Tibial nerve (tissue), 4 donors: ENCODE measurements around the gene F9. TPM values are rescaled to one million over a fixed set of nuclear protein-coding genes. Genes with fewer than 3 reads are reported as not detected.

Experiments used
- DNase-seq, 2 donors: peaks; one replicate each; pipeline ENCODE4 v3.0.0-alpha.2; 2019; ENCODE audit warnings: low spot score in 2 of 2
- H3K27ac ChIP-seq, 4 donors: fragments of 200-600 bp; sonication (generic) in 3 of 4; one replicate each; pipeline ENCODE4 v1.5.1; 2017 to 2019; ENCODE audit warnings: mild to moderate bottlenecking in 1 of 4
- H3K27me3 ChIP-seq, 2 donors: fragments of 200-600 bp; sonication (generic) in 1 of 2; one replicate each; pipeline versions ENCODE4 v1.5.1 to v1.6.0; 2017 to 2019
- H3K36me3 ChIP-seq, 3 donors: fragments of 200-600 bp; sonication (generic); one replicate each; pipeline ENCODE4 v1.5.1; 2018 to 2019
- H3K4me1 ChIP-seq, 4 donors: fragments of 200-600 bp; sonication (generic) in 3 of 4; one replicate each; pipeline ENCODE4 v1.5.1; 2017 to 2019
- H3K4me3 ChIP-seq, 4 donors: fragments of 200-600 bp; sonication (generic) in 3 of 4; one replicate each; pipeline ENCODE4 v1.5.1; 2017 to 2019; ENCODE audit warnings: mild to moderate bottlenecking in 1 of 4, moderate library complexity in 1 of 4
- H3K9me3 ChIP-seq, 4 donors: fragments of 200-600 bp; sonication (generic) in 3 of 4; one replicate each; pipeline ENCODE4 v1.5.1; 2017 to 2019
- EP300 ChIP-seq, 2 donors: sonication (generic); formaldehyde crosslinking; IDR thresholded peaks; one replicate each; pipeline ENCODE4 v1.6.1; 2017; ENCODE audit warnings: antibody characterized with exemption in 2 of 2, mild to moderate bottlenecking in 1 of 2
- POLR2A ChIP-seq, 2 donors: fragments of 450-650 bp; IDR thresholded peaks; one replicate each; pipeline ENCODE4 v1.6.1; 2017; ENCODE audit warnings: antibody characterized with exemption in 2 of 2, mild to moderate bottlenecking in 2 of 2, moderate library complexity in 2 of 2
- WGBS, 2 donors: methylation state at CpG; one replicate each; pipeline ENCODE4 v1.1.5; 2018; 5-methylcytosine and 5-hydroxymethylcytosine counted together
- total RNA-seq, 4 donors: library from RNA; depleted of rRNA; stranded (reverse); fragments of >200 nt; gene quantifications; one replicate each; pipeline ENCODE4 v1.1.0, GENCODE V29; 2016
- TF ChIP-seq, protein P1 (sequence below), 5 experiments: fragments of 200-600 bp in 3 of 5; fragments of 450-650 bp in 2 of 5; sonication (generic) in 3 of 5; IDR thresholded peaks; one replicate each; pipeline ENCODE4 v1.5.1; 2016 to 2019; ENCODE audit warnings: antibody characterized with exemption in 5 of 5, mild to moderate bottlenecking in 3 of 5, moderate library complexity in 2 of 5

The F9 gene
- total RNA-seq, 4 donors from 2014 or later = not detected

DNA sequence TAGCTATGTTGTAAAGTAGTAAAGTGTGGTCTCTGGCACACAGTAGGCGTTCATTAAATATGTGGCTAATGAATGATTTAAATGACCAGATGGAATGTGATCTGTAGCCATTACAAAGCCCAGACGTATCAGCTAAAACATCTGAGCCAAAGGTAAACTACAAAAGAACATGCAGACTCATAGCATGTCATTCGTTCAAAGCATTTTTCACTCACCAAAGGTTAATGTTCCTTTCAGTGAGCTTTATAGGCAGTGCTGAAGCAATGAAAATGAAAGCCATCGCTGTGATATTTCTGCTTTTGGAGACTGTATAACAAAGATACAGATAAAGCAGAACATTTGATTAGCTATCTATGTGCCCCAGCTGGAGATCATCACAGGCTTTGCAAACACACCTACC, 50.5 kb downstream of the F9 start:
- H3K9me3 ChIP-seq = no peaks in the 10 kb centered on the region
- no peak overlapping the region for H3K27ac ChIP-seq
- H3K27me3 ChIP-seq = no peaks in the 10 kb centered on the region
- H3K4me1 ChIP-seq = no peaks in the 10 kb centered on the region
- H3K4me3 ChIP-seq = no peak overlapping the region
- WGBS, 2 donors = 40 to 60% methylated on average over 4 of the region's 4 CpGs
- TF ChIP-seq POLR2A (IDR thresholded peaks at IDR 0.05) = no peak
- H3K36me3 ChIP-seq = no peaks in the 10 kb centered on the region
- DNase-seq = no peak

DNA sequence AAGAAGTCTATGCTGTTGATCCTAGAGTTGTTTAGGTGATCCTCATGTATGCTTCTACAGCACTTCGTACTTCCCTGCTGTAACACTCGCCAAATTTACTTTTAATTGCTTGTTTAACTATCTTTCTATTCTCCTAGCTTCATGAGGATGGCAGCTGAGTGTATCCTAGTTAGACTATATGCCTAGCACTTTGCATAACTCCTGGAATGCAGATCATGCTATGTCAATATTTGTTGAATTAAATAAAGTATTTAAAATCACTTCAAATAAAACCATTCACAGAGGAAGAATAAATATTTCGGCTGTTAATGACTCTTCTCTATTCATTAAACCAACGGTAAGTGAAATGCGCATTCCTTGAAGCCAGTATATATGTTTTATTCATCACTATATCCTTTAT, 55.1 kb downstream of the F9 start:
- WGBS, 2 donors = 72 to 84% methylated on average over 5 of the region's 5 CpGs
- H3K36me3 ChIP-seq = no peaks in the 10 kb centered on the region
- TF ChIP-seq POLR2A (IDR thresholded peaks at IDR 0.05) (no peak), EP300 (IDR thresholded peaks at IDR 0.05) (no peak)
- TF ChIP-seq, protein P1, sequence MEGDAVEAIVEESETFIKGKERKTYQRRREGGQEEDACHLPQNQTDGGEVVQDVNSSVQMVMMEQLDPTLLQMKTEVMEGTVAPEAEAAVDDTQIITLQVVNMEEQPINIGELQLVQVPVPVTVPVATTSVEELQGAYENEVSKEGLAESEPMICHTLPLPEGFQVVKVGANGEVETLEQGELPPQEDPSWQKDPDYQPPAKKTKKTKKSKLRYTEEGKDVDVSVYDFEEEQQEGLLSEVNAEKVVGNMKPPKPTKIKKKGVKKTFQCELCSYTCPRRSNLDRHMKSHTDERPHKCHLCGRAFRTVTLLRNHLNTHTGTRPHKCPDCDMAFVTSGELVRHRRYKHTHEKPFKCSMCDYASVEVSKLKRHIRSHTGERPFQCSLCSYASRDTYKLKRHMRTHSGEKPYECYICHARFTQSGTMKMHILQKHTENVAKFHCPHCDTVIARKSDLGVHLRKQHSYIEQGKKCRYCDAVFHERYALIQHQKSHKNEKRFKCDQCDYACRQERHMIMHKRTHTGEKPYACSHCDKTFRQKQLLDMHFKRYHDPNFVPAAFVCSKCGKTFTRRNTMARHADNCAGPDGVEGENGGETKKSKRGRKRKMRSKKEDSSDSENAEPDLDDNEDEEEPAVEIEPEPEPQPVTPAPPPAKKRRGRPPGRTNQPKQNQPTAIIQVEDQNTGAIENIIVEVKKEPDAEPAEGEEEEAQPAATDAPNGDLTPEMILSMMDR (IDR thresholded peaks at IDR 0.05) = no peak
- no peaks in the 10 kb centered on the region for H3K4me1 ChIP-seq
- no peak overlapping the region for H3K4me3 ChIP-seq
- H3K9me3 ChIP-seq = no peaks in the 10 kb centered on the region
- H3K27ac ChIP-seq = no peak overlapping the region
- no peaks in the 10 kb centered on the region for H3K27me3 ChIP-seq
- no peak for DNase-seq

DNA sequence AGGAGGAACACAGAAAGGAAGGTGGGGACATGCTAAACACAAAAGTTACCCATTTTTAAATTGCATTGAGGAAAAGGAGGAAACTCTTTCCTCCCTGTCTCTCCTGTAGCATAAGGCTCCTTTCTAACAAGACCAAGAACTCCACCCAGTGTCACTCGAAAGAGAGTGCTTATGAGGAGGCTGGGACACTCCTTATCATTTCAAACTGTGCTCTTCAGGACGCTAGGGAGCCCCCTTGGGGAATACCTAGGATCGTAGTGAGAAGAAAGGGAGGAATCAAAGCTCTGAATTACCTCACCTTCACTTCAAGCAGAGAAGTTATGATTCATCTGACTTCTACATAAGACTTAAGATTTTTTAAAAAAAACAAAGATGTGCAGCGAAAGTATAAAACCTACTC, 65.5 kb downstream of the F9 start:
- no peak overlapping the region for H3K27ac ChIP-seq
- TF ChIP-seq EP300 (IDR thresholded peaks at IDR 0.05) = no peak
- TF ChIP-seq, protein P1 (IDR thresholded peaks at IDR 0.05) = no peak
- TF ChIP-seq POLR2A (IDR thresholded peaks at IDR 0.05) = no peak
- H3K4me3 ChIP-seq = no peak overlapping the region
- H3K36me3 ChIP-seq = no peaks in the 10 kb centered on the region
- H3K4me1 ChIP-seq = no peaks in the 10 kb centered on the region
- DNase-seq = no peak
- 37 to 40% methylated on average over 4 of the region's 4 CpGs for WGBS, 2 donors
- H3K27me3 ChIP-seq = no peaks in the 10 kb centered on the region
- H3K9me3 ChIP-seq = no peaks in the 10 kb centered on the region

DNA sequence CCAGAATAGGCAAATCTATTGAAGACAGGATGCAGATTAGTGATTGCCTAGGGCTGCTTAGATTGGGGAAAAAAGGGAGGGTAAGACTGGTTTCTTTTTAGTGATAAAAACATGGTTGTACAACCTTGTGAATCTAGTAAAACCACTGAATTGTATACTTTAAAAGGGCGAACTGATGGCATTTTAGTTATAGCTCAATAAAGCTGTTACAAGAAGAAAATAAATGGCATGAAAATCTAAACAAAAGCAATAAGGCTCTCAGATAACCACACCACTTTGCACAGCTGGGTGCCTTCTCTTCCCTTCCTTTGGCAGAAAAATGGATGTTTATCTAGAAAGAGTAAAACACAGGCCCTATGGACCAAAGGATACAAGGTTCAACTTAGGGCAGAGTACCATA, 69.6 kb downstream of the F9 start:
- peaks cover 0 to 4% (median 0%) of the 10 kb centered on the region in 4 donors for H3K9me3 ChIP-seq
- H3K27me3 ChIP-seq = no peaks in the 10 kb centered on the region
- H3K36me3 ChIP-seq = no peaks in the 10 kb centered on the region
- no peaks in the 10 kb centered on the region for H3K4me1 ChIP-seq
- no peak for DNase-seq
- TF ChIP-seq, protein P1 (IDR thresholded peaks at IDR 0.05) = no peak
- TF ChIP-seq POLR2A (IDR thresholded peaks at IDR 0.05) (no peak), EP300 (IDR thresholded peaks at IDR 0.05) (no peak)
- H3K4me3 ChIP-seq = no peak overlapping the region
- 65 to 88% methylated on average over 1 of the region's 1 CpG for WGBS, 2 donors
- H3K27ac ChIP-seq = no peak overlapping the region

Other genes with a start within 250 kb of the F9 start
- gene MCF2, start 177.4 kb downstream of the F9 start, total RNA-seq = under 1 TPM in 2 of 4 donors, not detected in 2; 0.20 to 0.22 TPM